LoVo (cell line): ENCODE data around the gene CBLB.

ENCODE experiments used
- DNase-seq: peaks from one replicate; pipeline ENCODE4 v3.0.0-alpha.2; 2016; ENCODE audit warnings: low spot score

Gene CBLB

DNA sequence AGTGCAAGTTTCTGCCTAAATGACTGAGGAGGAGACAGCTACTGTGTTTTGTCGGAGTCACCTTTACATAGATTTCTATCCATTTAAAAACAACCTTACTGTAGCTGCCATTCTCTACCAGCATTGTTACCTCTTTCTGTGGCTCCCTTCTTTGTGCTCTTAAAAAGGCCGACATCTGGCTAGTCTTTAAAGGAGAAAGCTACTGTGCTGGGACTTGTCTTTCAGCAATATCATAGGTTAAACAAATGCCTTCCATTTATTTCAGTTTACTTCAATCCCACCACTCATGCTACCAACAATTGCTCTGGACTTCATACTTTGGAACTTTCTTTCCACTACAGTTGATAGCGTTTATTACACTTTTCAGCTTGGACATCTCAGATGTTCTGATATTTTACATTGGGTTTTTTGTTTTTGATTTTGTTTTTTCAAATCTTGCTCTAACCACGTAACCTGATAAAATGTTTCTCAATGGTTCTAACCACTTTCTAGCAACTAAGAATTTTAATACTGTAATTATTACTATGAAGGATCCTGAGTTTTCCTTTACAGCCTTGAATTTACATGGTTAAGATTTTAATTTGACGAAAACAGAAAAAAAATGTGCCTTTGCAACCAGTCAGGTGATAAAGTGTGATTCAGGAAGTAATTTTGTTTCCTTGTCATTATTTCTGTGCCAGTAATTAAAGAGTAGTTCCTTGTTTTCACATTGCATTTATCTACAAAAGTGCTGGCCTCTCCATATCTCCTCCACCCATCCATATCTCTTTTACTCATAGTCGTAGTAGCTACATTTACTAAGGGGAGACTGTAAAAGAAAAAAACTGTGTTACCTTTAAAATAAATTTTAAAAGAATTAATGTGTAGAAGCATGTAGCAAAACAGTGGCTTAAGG is 1.3 kb upstream of the CBLB start:
- no peak for DNase-seq

DNA sequence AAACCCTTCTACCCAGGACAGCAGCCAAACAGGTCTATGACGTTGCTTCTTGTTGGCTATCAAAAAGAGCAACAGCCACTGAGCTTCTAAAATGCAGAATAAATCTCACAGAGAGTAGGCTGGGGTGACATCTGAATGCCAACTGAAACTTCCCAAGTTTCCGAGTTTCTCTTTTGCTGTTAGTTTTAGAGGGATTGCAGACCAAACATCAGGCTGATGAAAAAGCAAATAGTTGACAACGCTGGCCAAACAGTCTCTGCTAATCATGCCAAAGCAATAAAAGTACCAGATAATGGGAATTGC is 670 bp upstream of the CBLB start:
- no peak for DNase-seq

DNA sequence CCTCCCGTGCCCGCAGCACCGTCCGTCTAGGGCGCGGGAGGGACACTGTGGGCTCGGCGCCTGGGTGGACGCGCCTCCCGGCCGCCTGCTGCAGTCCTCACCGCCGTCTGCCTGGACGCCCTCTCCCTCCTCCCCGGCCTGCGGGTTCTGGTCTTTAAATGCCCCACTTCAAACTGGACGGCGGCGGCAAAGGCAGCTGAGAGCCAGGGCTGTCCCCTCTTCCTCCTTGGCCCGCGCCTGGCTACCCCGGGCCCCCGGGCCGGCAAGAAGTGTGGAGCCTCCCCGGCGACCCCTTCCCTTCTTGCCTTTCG is 426 bp downstream of the CBLB start:
- peak; percentile 28 for DNase-seq

- DNase-seq: peak; percentile 1
Measured at GRCh38 chr3:105867712-105868430, 941 bp downstream of the CBLB start.

DNA sequence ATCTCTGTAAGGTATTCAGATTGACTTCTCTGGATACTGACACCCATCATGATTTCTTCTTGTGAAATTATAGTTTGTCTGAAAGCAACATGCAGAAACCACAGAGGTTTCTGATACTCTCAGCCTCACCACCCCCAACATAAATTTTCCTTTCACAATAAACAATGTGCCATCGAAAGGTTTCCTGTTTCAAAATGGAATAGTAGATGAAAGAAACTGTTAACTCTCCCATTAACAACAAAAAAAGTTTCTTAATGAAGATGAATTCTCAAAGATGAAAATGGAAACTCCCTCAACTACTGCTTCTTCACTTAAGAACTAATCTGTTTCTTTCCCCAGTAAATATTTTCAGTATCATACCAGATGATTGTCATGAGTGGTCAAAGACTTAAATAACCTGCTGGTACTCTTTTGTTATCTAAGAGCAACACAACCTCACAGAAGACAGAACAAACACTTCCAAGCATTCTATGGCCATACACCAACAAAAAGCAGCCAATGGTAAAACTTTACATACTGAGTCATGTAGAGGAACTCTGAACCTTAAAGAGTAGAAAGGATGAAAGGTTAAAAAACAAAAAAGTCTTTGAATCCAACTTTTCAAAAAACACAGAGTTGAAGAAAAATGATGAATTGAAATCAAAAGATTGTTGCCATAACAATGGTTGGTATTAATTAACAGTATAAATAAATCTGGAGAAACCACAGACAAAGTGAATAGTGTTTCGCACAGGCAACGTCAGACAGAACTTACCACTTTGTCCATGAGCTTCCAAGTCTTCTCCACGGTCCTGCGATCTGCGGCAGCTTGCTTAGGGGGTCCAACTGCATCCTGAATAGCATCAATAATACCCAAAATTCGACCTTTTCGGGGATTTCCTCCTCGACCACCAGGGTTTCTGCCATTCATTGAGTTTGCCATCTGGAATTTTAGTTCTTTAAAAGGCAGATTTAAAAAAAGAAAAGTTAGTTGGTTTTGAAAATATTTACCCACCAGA is 1.9 kb downstream of the CBLB start:
- no peak for DNase-seq

GRCh38 chr3:105865867-105866350 is 2.9 kb downstream of the CBLB start:
- DNase-seq: no peak

GRCh38 chr3:105865016-105865623 is 3.7 kb downstream of the CBLB start:
- DNase-seq: no peak

GRCh38 chr3:105864212-105864611 is 4.6 kb downstream of the CBLB start:
- DNase-seq: no peak

DNA sequence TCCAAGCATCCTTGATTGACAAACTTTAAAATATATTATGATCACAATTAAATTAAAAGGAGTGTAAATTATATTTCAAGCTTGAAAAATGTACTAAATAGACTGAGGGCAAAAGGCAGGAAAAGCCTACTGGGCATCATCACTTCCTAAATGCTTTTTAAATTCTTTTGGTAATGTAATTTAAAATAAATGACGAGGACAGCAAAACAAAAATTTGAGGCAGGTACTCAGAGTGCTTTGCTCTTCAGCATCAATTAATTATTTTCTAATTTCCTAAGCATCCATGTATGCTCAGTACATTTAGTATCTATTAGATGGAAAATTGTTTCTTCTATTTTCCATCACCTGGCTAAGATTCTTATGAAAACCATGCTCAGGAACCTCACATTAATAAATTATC is 5.2 kb downstream of the CBLB start:
- DNase-seq: no peak

- DNase-seq: no peak
Measured at GRCh38 chr3:105862217-105862616, 6.6 kb downstream of the CBLB start.

- DNase-seq: no peak
Measured at GRCh38 chr3:105860641-105861040, 8.2 kb downstream of the CBLB start.

- DNase-seq: no peak
Measured at GRCh38 chr3:105858017-105858416, 10.8 kb downstream of the CBLB start.

DNA sequence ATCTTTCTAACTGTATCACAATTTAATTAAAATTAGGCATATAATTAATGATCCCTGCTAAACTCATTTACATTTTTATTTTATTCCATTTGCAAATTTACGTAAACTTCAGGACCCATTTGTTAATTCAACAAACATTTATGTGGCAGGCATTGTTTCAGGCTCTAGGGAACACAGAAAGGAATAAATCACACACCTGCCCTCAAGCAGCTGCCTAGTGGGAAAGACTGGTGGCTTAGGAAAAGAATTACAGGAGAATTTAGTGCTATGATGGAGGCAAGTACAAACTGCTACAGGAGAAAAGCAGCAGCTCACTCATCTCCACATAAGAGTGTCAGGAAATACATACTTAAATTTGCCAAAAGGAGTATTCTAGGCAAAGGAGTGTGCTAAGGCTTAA is 11.2 kb downstream of the CBLB start:
- DNase-seq: no peak

- DNase-seq: no peak
Measured at GRCh38 chr3:105856605-105857004, 12.2 kb downstream of the CBLB start.

DNA sequence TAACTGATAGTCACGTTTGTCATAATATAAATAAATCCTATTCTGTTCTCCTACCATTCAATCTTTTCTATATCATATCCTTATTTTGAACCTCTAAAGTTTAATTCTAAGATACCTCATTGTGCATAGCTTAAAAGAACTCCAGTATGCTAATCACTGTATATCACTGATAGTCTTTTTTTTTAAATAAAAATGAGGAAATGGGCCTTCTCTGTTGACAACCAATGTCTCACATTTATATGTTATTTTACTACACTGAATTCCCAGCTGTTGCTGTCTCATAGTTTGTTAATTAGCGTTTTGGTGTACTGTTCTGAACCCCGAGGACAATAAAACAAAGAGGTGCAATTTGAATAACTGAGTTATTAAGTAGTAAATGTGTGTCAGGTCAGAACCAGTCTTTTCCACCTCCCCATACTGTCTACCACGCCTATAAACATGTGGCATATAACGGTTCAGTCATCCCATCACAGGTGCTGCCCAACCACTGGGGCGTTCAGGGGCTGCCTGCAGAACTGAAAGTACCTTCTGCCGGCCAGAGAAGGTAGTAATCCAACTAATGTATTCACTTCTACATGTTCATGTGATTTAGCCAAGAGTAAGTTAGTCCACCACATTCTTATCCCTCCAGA is 14.9 kb downstream of the CBLB start:
- DNase-seq: no peak

- DNase-seq: no peak
Measured at GRCh38 chr3:105851582-105851981, 17.2 kb downstream of the CBLB start.

- no peak for DNase-seq
Measured at GRCh38 chr3:105851176-105851575, 17.6 kb downstream of the CBLB start.

- DNase-seq: no peak
Measured at GRCh38 chr3:105850593-105850992, 18.2 kb downstream of the CBLB start.

GRCh38 chr3:105848821-105849220 is 20.0 kb downstream of the CBLB start:
- no peak for DNase-seq

- DNase-seq: no peak
Measured at GRCh38 chr3:105847865-105848264, 20.9 kb downstream of the CBLB start.

GRCh38 chr3:105847452-105847851 is 21.4 kb downstream of the CBLB start:
- DNase-seq: no peak

- no peak for DNase-seq
Measured at GRCh38 chr3:105846809-105847208, 22.0 kb downstream of the CBLB start.
